T-helper 2 cell treated with Interferon-gamma antibody and Interleukin-4, amounts not matched to agents 5 μg/mL and 100 μg/mL, for 36 hours (primary cell): ENCODE measurements around the gene HIVEP1.

Experiments
- DNase-seq: peaks from one replicate; pipeline ENCODE4 v3.0.0; 2021; ENCODE audit warnings: low spot score
- H3K27ac Mint-ChIP-seq: one replicate; pipeline ENCODE4 v1.8.0; 2021; ENCODE audit warnings: mild to moderate bottlenecking, mixed read lengths
- H3K27me3 Mint-ChIP-seq: one replicate; pipeline ENCODE4 v1.8.0; 2021; ENCODE audit warnings: low read depth, mixed read lengths
- H3K36me3 Mint-ChIP-seq: one replicate; pipeline ENCODE4 v1.8.0; 2021; ENCODE audit warnings: low read depth, mixed read lengths
- H3K4me1 Mint-ChIP-seq: one replicate; pipeline ENCODE4 v1.8.0; 2021; ENCODE audit warnings: low read depth, mixed read lengths
- H3K4me3 Mint-ChIP-seq: one replicate; pipeline ENCODE4 v1.8.0; 2022; ENCODE audit warnings: mild to moderate bottlenecking, moderate library complexity, mixed read lengths
- H3K9me3 Mint-ChIP-seq: one replicate; pipeline ENCODE4 v1.8.0; 2021; ENCODE audit warnings: mixed read lengths

HIVEP1 gene

GRCh38 chr6:12017876-12018401, 5.8 kb downstream of the HIVEP1 start:
- no peak overlapping the region for H3K27ac Mint-ChIP-seq
- H3K36me3 Mint-ChIP-seq = peaks cover 63% of the 10 kb centered on the region
- DNase-seq = no peak
- H3K4me3 Mint-ChIP-seq = no peak overlapping the region
- peaks cover 53% of the 10 kb centered on the region for H3K4me1 Mint-ChIP-seq
- H3K9me3 Mint-ChIP-seq = peaks cover 18% of the 10 kb centered on the region
- no peaks in the 10 kb centered on the region for H3K27me3 Mint-ChIP-seq

- DNase-seq = no peak
- Mint-ChIP-seq H3K27ac (no peak overlapping the region), H3K4me1 (peaks cover 43% of the 10 kb centered on the region), H3K4me3 (no peak overlapping the region), H3K9me3 (peaks cover 7% of the 10 kb centered on the region), H3K27me3 (no peaks in the 10 kb centered on the region), H3K36me3 (peaks cover 53% of the 10 kb centered on the region)
Measured at GRCh38 chr6:12020187-12020791, 8.2 kb downstream of the HIVEP1 start.

- Mint-ChIP-seq H3K27ac (no peak overlapping the region), H3K9me3 (peaks cover 2% of the 10 kb centered on the region), H3K36me3 (peaks cover 46% of the 10 kb centered on the region), H3K4me1 (peaks cover 34% of the 10 kb centered on the region), H3K4me3 (no peak overlapping the region), H3K27me3 (no peaks in the 10 kb centered on the region)
- DNase-seq = no peak
Measured at GRCh38 chr6:12022481-12022880, 10.4 kb downstream of the HIVEP1 start.

GRCh38 chr6:12022953-12023388, 10.9 kb downstream of the HIVEP1 start:
- no peak for DNase-seq
- Mint-ChIP-seq H3K27ac (no peak overlapping the region), H3K36me3 (peaks cover 48% of the 10 kb centered on the region), H3K9me3 (peaks cover 6% of the 10 kb centered on the region), H3K4me3 (no peak overlapping the region), H3K4me1 (peaks cover 34% of the 10 kb centered on the region), H3K27me3 (no peaks in the 10 kb centered on the region)

GRCh38 chr6:12024216-12024615, 12.1 kb downstream of the HIVEP1 start:
- no peak overlapping the region for H3K27ac Mint-ChIP-seq
- no peaks in the 10 kb centered on the region for H3K27me3 Mint-ChIP-seq
- no peak overlapping the region for H3K4me3 Mint-ChIP-seq
- no peak for DNase-seq
- peaks cover 16% of the 10 kb centered on the region for H3K9me3 Mint-ChIP-seq
- H3K4me1 Mint-ChIP-seq = peaks cover 28% of the 10 kb centered on the region
- H3K36me3 Mint-ChIP-seq = peaks cover 48% of the 10 kb centered on the region

- no peak overlapping the region for H3K4me3 Mint-ChIP-seq
- peaks cover 22% of the 10 kb centered on the region for H3K9me3 Mint-ChIP-seq
- H3K27me3 Mint-ChIP-seq = no peaks in the 10 kb centered on the region
- peaks cover 50% of the 10 kb centered on the region for H3K36me3 Mint-ChIP-seq
- H3K27ac Mint-ChIP-seq = no peak overlapping the region
- no peak for DNase-seq
- peaks cover 25% of the 10 kb centered on the region for H3K4me1 Mint-ChIP-seq
Measured at GRCh38 chr6:12024699-12025434, 12.8 kb downstream of the HIVEP1 start.

GRCh38 chr6:12026120-12026519, 14.0 kb downstream of the HIVEP1 start:
- Mint-ChIP-seq H3K27ac (peak overlapping the region; percentile 5), H3K27me3 (no peaks in the 10 kb centered on the region), H3K4me3 (no peak overlapping the region), H3K4me1 (peaks cover 22% of the 10 kb centered on the region), H3K9me3 (peaks cover 33% of the 10 kb centered on the region), H3K36me3 (peaks cover 53% of the 10 kb centered on the region)
- DNase-seq = no peak

- peaks cover 35% of the 10 kb centered on the region for H3K9me3 Mint-ChIP-seq
- no peak overlapping the region for H3K4me3 Mint-ChIP-seq
- H3K4me1 Mint-ChIP-seq = peaks cover 23% of the 10 kb centered on the region
- H3K36me3 Mint-ChIP-seq = peaks cover 56% of the 10 kb centered on the region
- no peak for DNase-seq
- H3K27ac Mint-ChIP-seq = no peak overlapping the region
- no peaks in the 10 kb centered on the region for H3K27me3 Mint-ChIP-seq
Measured at GRCh38 chr6:12026833-12027232, 14.7 kb downstream of the HIVEP1 start.

- H3K9me3 Mint-ChIP-seq = peaks cover 35% of the 10 kb centered on the region
- H3K27me3 Mint-ChIP-seq = no peaks in the 10 kb centered on the region
- DNase-seq = no peak
- peaks cover 58% of the 10 kb centered on the region for H3K36me3 Mint-ChIP-seq
- no peak overlapping the region for H3K4me3 Mint-ChIP-seq
- H3K4me1 Mint-ChIP-seq = peaks cover 25% of the 10 kb centered on the region
- H3K27ac Mint-ChIP-seq = no peak overlapping the region
Measured at GRCh38 chr6:12028213-12028612, 16.1 kb downstream of the HIVEP1 start.

- Mint-ChIP-seq H3K4me3 (no peak overlapping the region), H3K27ac (no peak overlapping the region), H3K27me3 (no peaks in the 10 kb centered on the region), H3K36me3 (peaks cover 54% of the 10 kb centered on the region), H3K9me3 (peaks cover 35% of the 10 kb centered on the region), H3K4me1 (peaks cover 19% of the 10 kb centered on the region)
- DNase-seq = no peak
Measured at GRCh38 chr6:12029979-12030737, 18.0 kb downstream of the HIVEP1 start.

GRCh38 chr6:12030993-12031550, 19.0 kb downstream of the HIVEP1 start:
- no peak for DNase-seq
- H3K36me3 Mint-ChIP-seq = peaks cover 49% of the 10 kb centered on the region
- H3K4me3 Mint-ChIP-seq = no peak overlapping the region
- H3K27me3 Mint-ChIP-seq = no peaks in the 10 kb centered on the region
- no peak overlapping the region for H3K27ac Mint-ChIP-seq
- H3K9me3 Mint-ChIP-seq = peaks cover 35% of the 10 kb centered on the region
- peaks cover 22% of the 10 kb centered on the region for H3K4me1 Mint-ChIP-seq

- no peaks in the 10 kb centered on the region for H3K27me3 Mint-ChIP-seq
- H3K9me3 Mint-ChIP-seq = peaks cover 29% of the 10 kb centered on the region
- H3K4me1 Mint-ChIP-seq = peaks cover 31% of the 10 kb centered on the region
- no peak overlapping the region for H3K27ac Mint-ChIP-seq
- H3K4me3 Mint-ChIP-seq = no peak overlapping the region
- DNase-seq = no peak
- H3K36me3 Mint-ChIP-seq = peaks cover 41% of the 10 kb centered on the region
Measured at GRCh38 chr6:12032783-12033573, 20.9 kb downstream of the HIVEP1 start.

- H3K27ac Mint-ChIP-seq = no peak overlapping the region
- DNase-seq = no peak
- no peak overlapping the region for H3K4me3 Mint-ChIP-seq
- H3K9me3 Mint-ChIP-seq = peaks cover 23% of the 10 kb centered on the region
- H3K36me3 Mint-ChIP-seq = peaks cover 33% of the 10 kb centered on the region
- H3K4me1 Mint-ChIP-seq = peaks cover 32% of the 10 kb centered on the region
- no peaks in the 10 kb centered on the region for H3K27me3 Mint-ChIP-seq
Measured at GRCh38 chr6:12033770-12034169, 21.7 kb downstream of the HIVEP1 start.
